ENCODE results near the gene SMC1B. TPM values are rescaled to one million over a fixed set of nuclear protein-coding genes. Genes with fewer than 3 reads are reported as not detected.

Gene SMC1B
- total and polyA plus RNA-seq, 9 of the 15 experiments (the other 6 are each of a cell fraction or from before 2014, with no cell fraction given) = 0.03 TPM; not detected in 8

GRCh38 chr22:45303181-45303580 is 110.2 kb downstream of the SMC1B start (continued):
- TF ChIP-seq ZFPM2 (CRISPR knock-in tag; IDR thresholded peaks at IDR 0.05) (no peak), ZNF175 (CRISPR knock-in tag; IDR thresholded peaks at IDR 0.05; ENCODE audit: low read depth) (no peak), STAT5B (CRISPR knock-in tag; IDR thresholded peaks at IDR 0.05) (no peak), KDM5B (IDR thresholded peaks at IDR 0.05; ENCODE audit: insufficient replicate concordance, low read depth, low read length) (no peak), DACH1 (IDR thresholded peaks at IDR 0.05; ENCODE audit: partially characterized antibody) (no peak), CGGBP1 (CRISPR knock-in tag; IDR thresholded peaks at IDR 0.05) (no peak), RNF2 (IDR thresholded peaks at IDR 0.05) (no peak)
- TF ChIP-seq, protein P1, sequence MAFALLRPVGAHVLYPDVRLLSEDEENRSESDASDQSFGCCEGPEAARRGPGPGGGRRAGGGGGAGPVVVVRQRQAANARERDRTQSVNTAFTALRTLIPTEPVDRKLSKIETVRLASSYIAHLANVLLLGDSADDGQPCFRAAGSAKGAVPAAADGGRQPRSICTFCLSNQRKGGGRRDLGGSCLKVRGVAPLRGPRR (CRISPR knock-in tag; IDR thresholded peaks at IDR 0.05) = no peak

DNA sequence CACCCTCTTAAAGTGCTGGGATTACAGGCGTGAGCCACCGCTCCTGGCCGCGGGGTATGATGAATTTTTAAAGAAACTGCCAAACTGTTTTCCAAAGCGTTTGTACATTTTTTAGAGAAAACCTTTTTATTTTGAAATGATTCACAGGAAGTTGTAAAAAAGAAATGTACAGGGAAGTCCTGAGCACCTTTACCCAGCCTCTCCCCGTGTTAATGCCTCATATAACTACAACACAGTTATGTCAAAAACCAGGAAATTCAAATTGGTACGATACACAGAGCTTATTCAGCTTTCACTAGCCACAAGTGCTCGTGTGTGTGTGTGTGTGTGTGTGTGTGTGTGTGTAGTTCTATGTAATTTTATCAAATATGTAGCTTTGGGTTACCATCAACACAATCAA is 110.6 kb downstream of the SMC1B start:
- WGBS (ENCODE audit: insufficient coverage, low coverage, missing lambda C conversion rate) = 51% methylated on average over 5 of the region's 8 CpGs
- Histone ChIP-seq H3K4me2 (ENCODE audit: insufficient read depth, low read length) (no peak overlapping the region), H2AFZ (ENCODE audit: low read depth, low read length) (no peak overlapping the region), H3K27me3 (ENCODE audit: control insufficient read depth in 2 of 2, insufficient read depth in 2 of 2, low read length in 2 of 2) (no peaks in the 10 kb centered on the region), H3K27ac (ENCODE audit: extremely low read depth, low read depth, low read length) (no peak overlapping the region), H3K9ac (ENCODE audit: insufficient read depth in 1 of 2, low read depth in 2 of 2, low read length in 2 of 2) (no peak overlapping the region), H3K36me3 (ENCODE audit: control insufficient read depth, insufficient read depth, low read length) (no peaks in the 10 kb centered on the region), H4K20me1 (replicated peaks; ENCODE audit: control insufficient read depth, insufficient read depth, low read length) (no peaks in the 10 kb centered on the region), H3K9me3 (replicated peaks; ENCODE audit: control insufficient read depth, insufficient read depth, low read depth, low read length) (no peaks in the 10 kb centered on the region), H3K4me3 (no peak overlapping the region), H3K9me1 (ENCODE audit: control insufficient read depth, insufficient read depth, low read length) (no peaks in the 10 kb centered on the region), H3K79me2 (ENCODE audit: control insufficient read depth, insufficient read depth, low read length) (no peaks in the 10 kb centered on the region), H3K4me1 (replicated peaks in 1 of 2; ENCODE audit: control insufficient read depth in 2 of 2, insufficient read depth in 2 of 2, low read length in 2 of 2) (no peaks in the 10 kb centered on the region; a peak in 2 of 5 replicates)
- no peak for TF ChIP-seq SAP30 (IDR thresholded peaks at IDR 0.05; ENCODE audit: borderline replicate concordance, insufficient read depth, low read depth, low read length, poor library complexity, severe bottlenecking)
- ATAC-seq = no peak
- no peak for DNase-seq (ENCODE audit: extremely low read depth in 1 of 4, low spot score in 3 of 4)
- no TSS peak for BruUV-seq (replicated peaks)
- in situ Hi-C loops (cut with MboI) = no loop called here
- intact Hi-C loops (cut with micrococcal nuclease) = no loop called here
- CTCF ChIA-PET (ENCODE audit: low intra/inter-chr PET ratio) = no interaction called here
- POLR2A ChIA-PET = no interaction called here
- no peak for FAIRE-seq

All from K562 (cell line).